Measurements from ENCODE around the gene FAM107B. TPM values are rescaled to one million over a fixed set of nuclear protein-coding genes. Genes with fewer than 3 reads are reported as not detected.
"Not testable (repeated sequence)": the region's sequence is repeated elsewhere in the genome, so short reads cannot be mapped to it uniquely, and the experiment has no call there.

Gene FAM107B
- total RNA-seq, 1 donor from 2014 or later, result 36.6 TPM

DNA sequence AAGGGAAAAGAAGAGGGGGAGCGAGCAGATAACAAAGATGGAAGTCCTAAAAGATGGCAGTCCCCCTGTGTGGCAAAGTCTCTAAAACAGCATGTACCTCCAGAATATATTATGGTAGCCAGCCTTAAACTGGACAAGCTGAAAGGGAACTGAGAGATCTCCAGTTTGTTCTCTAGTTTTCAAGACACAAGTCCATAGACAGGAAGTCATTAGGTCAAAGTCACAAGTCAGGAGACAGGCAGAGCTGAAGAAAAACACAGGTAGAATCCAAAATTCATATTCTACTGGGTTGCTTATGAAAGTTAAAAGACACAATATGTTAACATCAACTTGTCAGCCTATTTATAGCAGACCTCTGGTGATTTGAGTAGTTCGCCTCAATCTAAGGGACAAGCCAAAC is 38.7 kb downstream of the FAM107B start:
- DNase-seq, result no peak

DNA sequence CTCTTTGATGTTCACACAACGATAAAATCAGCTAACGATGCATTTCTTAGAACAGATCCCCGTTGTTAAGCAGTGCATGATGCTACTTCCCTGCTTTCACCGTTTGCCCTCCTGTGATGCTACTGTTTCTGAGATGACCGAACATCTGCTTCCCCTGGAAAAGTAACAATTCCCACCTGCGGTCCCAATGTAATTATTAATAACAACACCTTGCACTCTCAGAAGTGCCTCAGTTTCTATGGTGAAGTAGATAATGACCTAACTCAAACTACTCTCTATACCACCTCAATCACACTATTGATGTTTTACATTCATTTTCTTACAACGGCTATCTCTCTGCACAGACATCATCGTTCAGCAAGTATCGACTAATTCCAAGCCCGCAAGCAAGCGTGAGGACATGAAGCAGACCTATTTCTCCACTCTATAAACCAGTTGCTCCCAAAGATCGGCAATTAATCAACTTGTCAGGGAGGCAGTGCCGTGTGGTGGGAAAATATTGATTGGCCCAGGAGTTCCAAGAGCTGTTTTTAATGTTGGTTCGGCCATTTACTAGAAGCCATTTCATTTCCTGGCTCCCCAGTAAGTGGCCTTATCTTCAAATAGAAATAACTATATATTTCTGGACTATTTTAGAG is 42.7 kb downstream of the FAM107B start:
- no peak for DNase-seq

DNA sequence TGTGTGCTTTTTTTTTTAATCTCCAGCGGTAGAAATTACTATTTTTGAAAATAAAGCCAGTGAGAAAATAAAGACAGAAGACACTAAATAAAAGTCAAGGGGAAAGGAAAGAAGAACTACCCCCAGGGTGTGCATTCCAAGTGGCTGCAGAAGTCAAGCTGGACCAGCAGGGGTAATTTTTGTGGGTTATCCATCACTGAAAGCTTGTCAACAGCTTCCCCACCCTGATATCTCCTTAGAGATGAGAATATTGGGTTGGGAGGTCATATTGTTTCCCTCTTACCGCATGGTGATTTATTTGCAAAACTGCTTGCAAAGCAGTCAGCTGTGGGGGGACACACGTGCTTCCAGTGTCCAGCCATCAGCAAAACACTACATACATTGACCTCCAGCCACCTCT is 46.4 kb downstream of the FAM107B start:
- DNase-seq, result no peak

DNA sequence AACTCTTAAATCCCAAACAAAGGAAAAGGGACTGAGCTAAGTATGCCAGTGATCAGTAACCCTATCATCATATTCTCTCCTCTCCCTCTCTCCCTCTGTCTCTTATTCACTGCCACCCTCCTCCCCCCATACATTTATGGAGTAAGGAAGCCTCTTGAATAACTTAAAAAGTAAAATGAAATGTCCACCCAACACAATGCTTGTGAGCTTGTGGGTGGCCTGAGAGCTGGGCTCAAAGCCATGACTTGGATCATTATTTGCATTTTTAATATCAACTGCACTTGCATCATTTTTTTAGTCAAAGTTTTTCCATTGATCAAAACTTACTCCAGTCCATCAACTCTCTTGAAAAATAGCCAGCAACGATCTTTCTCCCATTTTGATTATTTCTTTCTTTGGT is 46.8 kb downstream of the FAM107B start:
- no peak for DNase-seq

DNA sequence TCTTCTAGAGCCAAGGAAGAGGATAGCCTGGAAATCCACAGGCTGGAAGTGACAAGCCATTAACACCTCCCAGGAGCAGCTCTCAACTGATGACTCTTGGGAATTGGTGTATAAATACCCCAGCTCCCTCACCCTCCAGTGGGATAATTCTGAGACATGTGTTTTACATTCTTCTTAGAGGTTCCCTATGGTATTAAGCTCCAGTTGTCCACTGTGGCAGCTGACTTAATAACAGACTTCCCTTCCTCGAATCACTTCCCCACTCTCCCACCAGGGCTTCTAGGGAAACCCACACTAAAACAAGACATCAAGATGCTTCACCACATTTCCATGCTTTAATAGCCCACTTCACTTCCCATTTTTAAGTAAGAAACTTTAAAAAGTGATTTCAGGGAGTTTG is 47.2 kb downstream of the FAM107B start:
- peak; percentile 41 for DNase-seq

DNA sequence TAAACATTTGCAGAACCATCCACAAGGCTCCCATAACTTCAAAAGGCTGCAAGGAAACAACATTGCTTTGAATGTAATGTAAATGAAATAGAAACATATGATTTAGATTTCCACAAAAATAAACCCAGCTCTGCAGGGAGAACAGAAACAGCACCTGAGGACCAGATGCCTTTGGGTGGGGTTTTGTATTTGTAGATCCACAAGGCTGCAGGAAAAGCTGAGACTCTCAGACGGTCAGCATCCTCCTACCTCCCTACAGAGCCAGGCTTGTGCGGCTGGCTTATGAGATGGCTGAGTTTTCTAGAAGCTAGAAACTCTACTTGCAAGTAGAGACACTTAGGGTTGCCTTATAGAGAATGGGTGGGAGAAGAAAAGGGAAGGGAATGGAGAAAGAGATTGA is 49.8 kb downstream of the FAM107B start:
- peak; percentile 45 for DNase-seq

DNA sequence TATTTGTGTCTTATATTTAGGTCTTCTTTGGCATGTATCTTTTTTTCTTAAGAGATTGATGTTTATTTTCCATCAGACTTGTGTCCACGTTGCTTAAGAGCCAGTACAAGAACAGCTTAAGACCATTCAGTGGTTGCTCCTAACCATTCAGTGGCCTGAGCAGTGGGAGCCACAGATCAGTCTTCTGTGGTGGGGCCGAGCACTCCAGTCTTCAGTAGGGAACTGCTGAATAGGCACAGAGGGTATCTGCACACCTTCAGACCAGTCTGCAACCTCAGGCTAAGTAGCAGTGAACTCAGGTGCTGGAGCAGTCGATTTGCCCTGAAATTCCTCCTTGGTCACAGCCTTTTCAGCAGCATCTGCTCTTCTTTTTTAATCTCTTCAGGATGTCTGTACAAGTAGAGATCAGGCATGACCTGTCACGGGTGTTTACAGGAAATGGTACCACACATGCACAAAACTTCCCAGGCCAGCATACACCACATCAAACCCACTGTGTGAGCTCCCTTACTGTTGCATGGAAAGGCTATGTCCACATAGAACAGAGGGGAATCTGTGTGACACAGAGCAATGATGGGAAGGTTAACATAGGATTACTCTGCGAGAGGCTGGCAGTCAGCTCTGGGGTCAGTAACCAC is 51.5 kb downstream of the FAM107B start:
- DNase-seq, result no peak

DNA sequence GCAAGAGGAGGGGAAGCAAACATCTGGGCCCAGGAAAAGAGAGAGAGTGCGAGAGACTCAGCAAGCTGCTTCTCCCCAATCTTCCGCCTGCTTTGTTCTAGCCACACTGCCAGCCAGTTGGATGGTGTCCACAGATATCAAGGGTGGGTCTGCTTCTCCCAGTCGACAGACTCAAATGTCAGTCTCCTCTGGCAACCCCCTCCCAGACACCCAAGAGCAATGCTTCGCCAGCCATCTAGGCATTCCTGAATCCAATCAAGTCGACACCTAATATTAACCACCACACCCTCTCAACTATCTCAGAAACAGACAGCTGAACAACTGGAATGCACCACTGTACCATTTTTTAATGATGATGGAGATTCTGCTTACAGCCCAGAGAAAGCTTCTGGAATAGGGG is 57.1 kb downstream of the FAM107B start:
- DNase-seq, result no peak

DNA sequence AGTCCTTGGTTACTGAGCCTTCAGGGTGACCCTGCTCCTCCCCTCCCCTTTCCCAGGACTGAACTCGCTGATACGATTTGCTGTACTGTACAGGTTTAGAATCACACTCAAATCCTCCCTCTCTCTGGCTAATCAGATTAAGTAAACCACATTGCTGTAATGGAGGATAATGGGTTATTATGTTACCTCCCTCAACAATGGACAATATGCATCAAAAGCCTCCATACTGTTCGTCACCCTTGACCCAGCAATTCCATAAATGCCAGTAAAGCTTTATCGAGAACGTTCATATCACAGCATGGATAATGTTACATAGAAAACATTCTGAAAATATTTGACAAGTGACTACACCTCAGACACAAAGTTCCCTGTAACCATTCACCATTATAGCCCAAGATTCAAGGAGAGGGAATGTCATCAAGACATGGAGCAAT is 61.7 kb downstream of the FAM107B start:
- DNase-seq, result no peak

DNA sequence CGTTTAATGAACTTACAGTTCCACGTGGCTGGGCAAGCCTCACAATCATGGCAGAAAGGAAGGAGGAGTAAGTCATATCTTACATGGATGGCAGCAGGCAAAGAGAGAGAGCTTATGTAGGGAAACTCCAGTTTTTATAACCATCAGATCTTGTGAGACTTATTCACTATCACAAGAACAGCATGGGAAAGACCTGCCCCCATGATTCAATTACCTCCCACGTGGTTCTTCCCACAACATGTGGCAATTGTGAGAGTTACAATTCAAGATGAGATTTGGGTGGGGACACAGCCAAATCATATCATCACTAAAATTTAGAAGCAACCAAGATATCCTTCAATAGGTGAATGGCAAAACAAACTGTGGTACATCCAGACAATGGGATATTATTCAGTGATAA is 65.4 kb downstream of the FAM107B start:
- DNase-seq, result not testable (repeated sequence)

DNA sequence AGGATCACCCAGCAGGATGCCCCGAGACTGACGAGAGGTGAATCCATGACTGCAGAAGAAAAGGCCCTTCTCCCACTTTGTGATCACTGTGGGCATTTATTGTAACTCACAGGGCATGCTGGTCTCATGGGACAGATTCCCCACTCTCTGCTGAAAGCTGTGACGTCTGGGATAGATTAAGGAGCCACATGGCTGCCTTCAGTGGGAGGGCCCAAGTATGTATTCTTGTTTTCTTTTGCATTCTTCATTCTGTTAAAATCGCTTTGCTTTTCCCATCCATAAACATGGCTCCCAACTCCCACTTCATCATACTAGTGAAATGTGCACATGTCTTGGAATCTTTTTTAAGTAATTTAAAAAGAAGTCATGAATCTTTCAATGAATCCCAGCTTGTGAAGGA is 67.2 kb downstream of the FAM107B start:
- no peak for DNase-seq

DNA sequence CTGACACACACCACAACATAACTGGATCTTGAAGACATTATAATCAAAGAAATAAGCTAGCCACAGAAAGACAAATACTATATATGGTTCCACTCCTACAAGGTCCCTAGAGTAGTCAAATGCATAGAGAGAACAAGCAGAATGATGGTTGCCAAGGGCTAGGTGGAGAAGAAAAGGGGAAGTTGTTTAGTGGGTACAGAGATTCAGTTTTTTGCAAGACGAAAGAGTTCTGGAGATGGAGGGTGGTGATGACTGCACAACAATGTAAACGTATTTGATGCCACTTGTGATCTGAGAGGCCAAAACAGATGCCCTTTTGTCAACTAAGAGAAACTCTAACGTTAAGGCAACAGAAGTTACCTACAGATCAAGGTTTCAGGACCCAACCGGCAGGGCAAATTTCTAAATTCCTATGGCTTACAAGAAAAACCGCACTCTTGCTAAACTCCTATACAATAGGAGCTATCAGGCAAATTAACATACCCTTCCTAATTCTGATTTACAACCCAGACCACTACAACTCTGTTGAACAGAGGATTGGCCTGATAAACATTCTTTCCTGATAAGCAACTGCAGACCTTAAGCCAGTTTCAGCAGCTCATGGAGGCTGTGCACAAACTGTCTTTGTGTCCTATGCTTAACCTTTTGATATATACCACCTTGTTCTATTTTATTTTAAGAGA is 69.0 kb downstream of the FAM107B start:
- no peak for DNase-seq

DNA sequence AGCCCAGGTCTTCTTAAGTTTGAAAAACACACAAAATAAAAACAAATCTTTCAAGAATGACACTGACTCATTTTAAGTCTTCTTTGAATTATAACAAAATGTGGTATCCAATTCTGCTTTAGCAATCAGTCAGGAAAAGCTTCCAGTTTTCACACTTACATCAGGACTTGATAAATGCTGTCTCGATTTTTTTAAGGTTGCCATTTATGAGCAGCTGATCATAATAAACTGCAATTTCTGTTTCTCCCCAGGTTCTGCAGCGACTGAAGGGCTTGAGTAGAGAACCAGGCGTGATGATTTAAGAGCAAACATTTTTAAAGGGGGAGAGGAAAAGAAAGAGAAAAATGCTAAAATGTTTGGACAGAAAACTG is 71.1 kb downstream of the FAM107B start:
- DNase-seq, result no peak

DNA sequence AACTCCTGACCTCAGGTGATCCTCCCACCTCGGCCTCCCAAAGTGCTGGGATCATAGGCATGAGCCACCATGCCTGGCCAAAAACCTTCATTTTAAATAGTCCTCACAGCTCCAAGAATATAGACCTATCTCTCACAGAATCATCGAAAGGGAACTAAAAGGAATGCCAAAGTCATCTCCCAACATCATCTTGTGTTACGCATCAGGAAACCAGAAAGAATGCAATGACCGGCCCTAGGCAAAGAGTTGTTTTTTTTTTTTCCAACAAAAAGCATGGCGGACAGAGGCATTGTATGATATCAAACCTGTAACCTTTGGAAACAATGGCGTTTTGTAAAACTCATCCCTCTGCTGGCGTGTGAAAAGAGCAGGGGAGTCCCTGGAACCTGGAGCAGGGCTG is 73.2 kb downstream of the FAM107B start:
- no peak for DNase-seq

DNA sequence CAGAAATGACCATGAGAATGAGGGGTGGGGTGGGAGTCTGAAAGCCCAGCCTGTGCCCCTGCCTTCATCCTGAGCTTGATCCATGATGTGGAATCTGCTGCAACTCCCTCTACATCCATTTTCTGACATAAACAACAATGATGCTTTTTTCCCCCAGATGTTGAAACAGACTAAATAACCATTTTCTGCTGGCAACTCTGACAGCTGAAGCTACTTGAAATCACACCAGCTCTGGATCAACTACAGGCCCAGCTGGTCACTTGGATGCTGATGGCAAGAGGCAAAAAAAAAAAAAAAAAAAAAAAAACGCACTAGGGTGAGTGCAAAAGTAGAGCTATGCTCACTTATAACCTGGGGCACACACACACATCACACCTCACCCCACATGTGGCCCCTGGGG is 74.2 kb downstream of the FAM107B start:
- peak; percentile 54 for DNase-seq

DNA sequence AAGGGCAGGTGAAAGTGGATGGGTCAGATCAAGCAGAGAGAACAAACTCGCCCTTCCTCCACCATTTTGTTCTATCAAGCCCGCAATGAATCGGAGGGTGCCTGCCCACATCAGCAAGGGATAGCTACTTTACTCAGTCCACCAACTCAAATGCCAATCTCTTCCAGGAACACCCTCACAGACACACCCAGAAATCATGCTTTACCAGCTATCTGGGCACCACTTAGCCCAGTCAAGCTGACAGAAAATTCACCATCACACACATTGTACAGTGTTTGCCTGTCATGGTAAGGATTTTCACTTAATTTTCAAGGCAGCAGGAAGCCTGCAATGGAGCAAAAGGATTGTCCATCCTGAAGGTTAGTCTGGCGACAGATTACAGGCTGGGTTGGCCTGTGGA is 75.2 kb downstream of the FAM107B start:
- no peak for DNase-seq

DNA sequence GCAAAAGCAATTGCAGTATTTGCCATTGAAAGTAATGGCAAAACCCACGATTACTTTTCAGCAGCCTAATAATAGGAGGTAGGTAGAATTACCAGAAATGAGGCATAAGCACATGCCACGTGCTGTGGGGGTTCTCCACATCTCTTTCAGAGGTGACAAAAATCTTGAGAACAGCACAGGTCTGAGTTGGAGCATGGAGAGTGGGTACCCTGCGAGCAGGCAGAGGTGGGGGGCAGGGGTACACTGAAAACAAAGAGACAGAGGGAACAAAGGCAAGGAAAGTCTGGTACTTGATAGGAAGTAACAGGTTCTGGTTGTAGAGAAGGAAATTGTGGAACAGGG is 75.9 kb downstream of the FAM107B start:
- DNase-seq, result no peak

DNA sequence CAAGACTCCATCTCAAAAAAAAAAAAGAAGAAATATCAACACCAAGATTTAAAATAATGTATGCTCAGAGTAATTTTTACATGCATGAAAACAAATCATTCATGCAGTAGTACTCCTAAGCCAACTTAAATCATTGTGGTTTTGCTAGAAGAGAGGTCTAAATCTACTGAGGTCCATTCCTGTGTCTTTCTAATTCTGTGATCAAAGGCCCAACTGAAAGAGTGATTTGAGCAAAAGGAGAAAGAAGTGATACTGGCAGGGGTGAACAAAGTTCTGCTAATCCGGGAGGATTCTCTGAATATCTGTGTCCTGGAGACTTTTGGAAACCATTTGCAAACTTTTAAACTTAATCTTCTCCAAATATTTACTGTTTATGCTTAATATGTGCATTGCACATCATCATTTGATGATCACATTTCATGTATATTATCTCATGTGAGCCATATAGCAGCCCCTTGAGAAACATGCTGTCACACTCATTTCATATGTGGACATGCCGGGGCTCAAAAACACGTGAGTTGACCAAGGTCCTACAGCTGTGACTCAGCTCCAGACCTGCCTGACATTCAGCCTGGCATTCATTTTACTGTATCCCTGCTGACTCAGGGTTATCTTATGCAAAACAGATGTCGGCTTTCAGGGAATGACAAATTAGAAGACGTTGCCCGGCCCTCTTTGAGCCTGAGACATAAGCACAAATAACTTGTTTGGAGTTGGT is 76.4 kb downstream of the FAM107B start:
- DNase-seq, result no peak

DNA sequence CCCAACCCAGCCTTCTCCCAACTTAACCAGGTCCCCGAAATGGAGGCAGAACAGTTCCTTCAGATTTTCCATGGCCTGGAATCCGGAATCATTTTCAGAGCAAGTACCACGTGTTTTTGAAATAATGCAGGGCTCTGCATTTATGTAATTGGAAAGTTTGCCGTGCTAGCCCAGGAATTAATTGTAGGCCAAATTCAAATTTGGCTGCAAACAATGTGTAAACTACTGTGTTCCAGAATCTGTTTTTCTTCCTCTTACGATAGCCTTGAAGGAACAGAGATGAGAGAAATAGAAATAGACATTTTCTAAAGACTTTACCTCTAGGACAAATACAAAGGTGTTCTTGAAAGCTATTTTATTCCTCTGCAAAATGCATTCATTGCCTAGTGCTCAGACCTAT is 77.4 kb downstream of the FAM107B start:
- no peak for DNase-seq

DNA sequence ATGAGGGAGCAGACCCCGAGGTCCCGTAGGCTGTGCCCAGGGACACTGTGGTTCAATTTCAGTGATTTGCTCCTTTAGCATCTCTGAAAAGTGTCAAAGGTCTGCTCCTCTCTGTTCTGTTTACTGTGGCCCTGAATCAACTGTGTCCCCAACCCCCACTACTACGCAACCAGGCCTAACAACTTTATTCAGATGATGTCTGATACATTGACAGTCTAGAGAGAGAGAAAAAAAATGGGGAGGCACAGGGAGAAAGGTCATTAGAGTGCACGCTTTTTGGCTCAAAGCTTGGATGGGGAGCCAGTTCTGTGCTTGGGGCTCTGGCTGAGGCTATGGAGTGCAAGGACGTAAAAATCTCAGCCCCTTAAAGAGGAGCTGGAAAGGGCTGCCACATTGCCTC is 77.9 kb downstream of the FAM107B start:
- DNase-seq, result no peak

DNA sequence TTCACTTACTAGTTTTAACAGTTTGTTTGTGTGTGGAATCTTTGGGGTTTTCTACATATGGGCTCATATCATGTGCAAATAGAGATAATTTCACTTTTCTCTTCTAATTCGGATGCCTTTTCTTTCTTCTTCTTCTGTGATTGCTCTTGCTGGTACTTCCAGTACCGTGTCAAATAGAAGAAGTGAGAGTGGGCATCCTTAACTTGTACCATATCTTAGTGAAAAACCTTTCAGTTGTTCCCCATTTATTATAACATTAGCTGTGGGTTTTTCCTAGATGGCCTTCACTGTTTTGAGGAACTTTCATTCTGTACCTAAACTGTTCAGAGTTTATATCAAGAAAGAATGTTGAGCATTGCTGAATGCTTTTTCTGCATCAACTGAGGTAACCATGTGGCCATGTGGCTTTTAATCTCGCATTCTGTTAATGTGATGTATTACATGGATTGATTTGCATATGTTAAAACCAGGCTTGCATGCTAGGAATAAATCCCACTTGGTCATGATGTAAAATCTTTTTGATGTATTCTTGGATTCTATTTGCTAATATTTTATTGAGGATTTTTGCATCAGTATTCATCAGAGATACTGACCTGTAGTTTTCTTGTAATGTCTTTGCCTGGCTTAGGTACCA is 78.7 kb downstream of the FAM107B start:
- no peak for DNase-seq

DNA sequence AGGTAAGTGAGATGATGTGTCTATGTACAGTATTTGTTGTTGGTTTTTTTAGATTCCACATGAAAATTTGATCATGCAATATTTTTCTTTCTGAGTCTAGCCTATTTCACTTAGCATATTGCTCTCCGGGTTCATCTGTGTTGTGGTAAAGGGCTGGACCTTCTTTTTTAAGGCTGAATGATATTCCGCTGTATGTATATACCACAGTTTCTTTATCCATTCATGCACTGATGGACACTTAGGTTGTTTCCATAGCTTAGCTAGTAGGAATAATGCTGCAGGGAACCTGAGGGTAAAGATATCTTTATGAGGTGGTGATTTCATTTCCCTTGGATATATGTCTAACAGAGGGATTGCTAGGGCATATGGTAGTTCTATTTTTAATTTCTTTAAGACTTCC is 80.8 kb downstream of the FAM107B start:
- DNase-seq, result no peak

Data from tongue (tissue), 2 donors.